Right atrium auricular region (tissue), 2 donors: ENCODE data around the gene TMEM178A. TPM values are rescaled to one million over a fixed set of nuclear protein-coding genes. Genes with fewer than 3 reads are reported as not detected.

ENCODE experiments used
- DNase-seq: peaks from one replicate; pipeline ENCODE4 v3.0.0-alpha.2; 2019; ENCODE audit warnings: low spot score
- H3K27ac ChIP-seq, 2 donors: fragments of 200-600 bp; sonication (generic); 1 replicate in 1 of 2; 2 replicates in 1 of 2; pipeline ENCODE4 v1.5.1; 2016 to 2019
- H3K27me3 ChIP-seq, 2 donors: fragments of 200-600 bp; sonication (generic); one replicate each; pipeline versions ENCODE4 v1.5.1 to v1.6.0; 2017 to 2019
- H3K36me3 ChIP-seq: fragments of 200-600 bp; sonication (generic); one replicate; pipeline ENCODE4 v1.5.1; 2016
- H3K4me1 ChIP-seq, 2 donors: fragments of 200-600 bp; sonication (generic); one replicate each; pipeline versions ENCODE4 v1.5.1 to v1.6.0; 2017 to 2019
- H3K4me3 ChIP-seq, 2 donors: fragments of 200-600 bp; sonication (generic); 1 replicate in 1 of 2; 2 replicates in 1 of 2; pipeline ENCODE4 v1.5.1; 2017 to 2019; ENCODE audit warnings: mild to moderate bottlenecking in 1 of 2, moderate library complexity in 1 of 2
- H3K9me3 ChIP-seq, 2 donors: fragments of 200-600 bp; sonication (generic); one replicate each; pipeline ENCODE4 v1.5.1; 2019
- CTCF ChIP-seq, 2 donors: fragments of 200-600 bp; sonication (generic); IDR thresholded peaks; one replicate each; pipeline ENCODE4 v1.5.1; 2019; ENCODE audit warnings: antibody characterized with exemption in 2 of 2
- total RNA-seq, 2 donors: library from RNA; depleted of rRNA; stranded (reverse); fragments of >200 nt; gene quantifications; one replicate each; pipeline ENCODE4 v1.1.0, GENCODE V29; 2016

The TMEM178A gene
- total RNA-seq, 2 donors from 2014 or later, result 2.9 to 4.3 TPM

- no peak overlapping the region for H3K4me3 ChIP-seq
- H3K9me3 ChIP-seq, result no peaks in the 10 kb centered on the region
- no peak for TF ChIP-seq CTCF (IDR thresholded peaks at IDR 0.05)
- no peaks in the 10 kb centered on the region for H3K27me3 ChIP-seq
- no peaks in the 10 kb centered on the region for H3K4me1 ChIP-seq
- H3K27ac ChIP-seq, result no peak overlapping the region
- DNase-seq, result no peak
- no peaks in the 10 kb centered on the region for H3K36me3 ChIP-seq
Measured at GRCh38 chr2:39631718-39632117, 34.0 kb upstream of the TMEM178A start.

GRCh38 chr2:39632876-39633275 is 32.8 kb upstream of the TMEM178A start:
- H3K4me1 ChIP-seq, result no peaks in the 10 kb centered on the region
- no peaks in the 10 kb centered on the region for H3K27me3 ChIP-seq
- no peak overlapping the region for H3K27ac ChIP-seq
- DNase-seq, result no peak
- TF ChIP-seq CTCF (IDR thresholded peaks at IDR 0.05), result no peak
- H3K9me3 ChIP-seq, result no peaks in the 10 kb centered on the region
- H3K36me3 ChIP-seq, result no peaks in the 10 kb centered on the region
- H3K4me3 ChIP-seq, result no peak overlapping the region

GRCh38 chr2:39636306-39636705 is 29.4 kb upstream of the TMEM178A start:
- no peak overlapping the region for H3K27ac ChIP-seq
- H3K4me3 ChIP-seq, result no peak overlapping the region
- no peaks in the 10 kb centered on the region for H3K27me3 ChIP-seq
- TF ChIP-seq CTCF (IDR thresholded peaks at IDR 0.05), result no peak
- peaks cover 0 to 5% of the 10 kb centered on the region in 2 donors for H3K4me1 ChIP-seq
- no peaks in the 10 kb centered on the region for H3K36me3 ChIP-seq
- no peak for DNase-seq
- no peaks in the 10 kb centered on the region for H3K9me3 ChIP-seq

- no peaks in the 10 kb centered on the region for H3K36me3 ChIP-seq
- H3K27ac ChIP-seq, result no peak overlapping the region
- H3K4me3 ChIP-seq, result no peak overlapping the region
- H3K9me3 ChIP-seq, result no peaks in the 10 kb centered on the region
- no peak for DNase-seq
- TF ChIP-seq CTCF (IDR thresholded peaks at IDR 0.05), result no peak
- H3K4me1 ChIP-seq, result peaks cover 0 to 17% of the 10 kb centered on the region in 2 donors
- no peaks in the 10 kb centered on the region for H3K27me3 ChIP-seq
Measured at GRCh38 chr2:39638581-39638980, 27.1 kb upstream of the TMEM178A start.

GRCh38 chr2:39640107-39640506 is 25.6 kb upstream of the TMEM178A start:
- no peaks in the 10 kb centered on the region for H3K27me3 ChIP-seq
- H3K27ac ChIP-seq, result no peak overlapping the region
- H3K4me3 ChIP-seq, result no peak overlapping the region
- peaks cover 0 to 17% of the 10 kb centered on the region in 2 donors for H3K4me1 ChIP-seq
- H3K9me3 ChIP-seq, result no peaks in the 10 kb centered on the region
- DNase-seq, result no peak
- no peaks in the 10 kb centered on the region for H3K36me3 ChIP-seq
- no peak for TF ChIP-seq CTCF (IDR thresholded peaks at IDR 0.05)

GRCh38 chr2:39640681-39641080 is 25.0 kb upstream of the TMEM178A start:
- no peaks in the 10 kb centered on the region for H3K27me3 ChIP-seq
- no peak overlapping the region for H3K27ac ChIP-seq
- no peaks in the 10 kb centered on the region for H3K9me3 ChIP-seq
- peaks cover 0 to 17% of the 10 kb centered on the region in 2 donors for H3K4me1 ChIP-seq
- no peak for TF ChIP-seq CTCF (IDR thresholded peaks at IDR 0.05)
- H3K4me3 ChIP-seq, result no peak overlapping the region
- H3K36me3 ChIP-seq, result no peaks in the 10 kb centered on the region
- no peak for DNase-seq
